ENCODE results near the gene MPRIP.
"Not testable (repeated sequence)": the region's sequence is repeated elsewhere in the genome, so short reads cannot be mapped to it uniquely, and the experiment has no call there.

The MPRIP gene

GRCh38 chr17:17011043-17011907 lies 31.0 kb upstream of the MPRIP start:
- DNase-seq (ENCODE audit: low read depth), result not testable (repeated sequence)

GRCh38 chr17:17013828-17014747 lies 28.2 kb upstream of the MPRIP start:
- not testable (repeated sequence) for DNase-seq (ENCODE audit: low read depth)

GRCh38 chr17:17014748-17015124 lies 27.5 kb upstream of the MPRIP start:
- not testable (repeated sequence) for DNase-seq (ENCODE audit: low read depth)

- no peak for DNase-seq (ENCODE audit: low read depth)
Measured at GRCh38 chr17:17015230-17015629, 27.0 kb upstream of the MPRIP start.

GRCh38 chr17:17016199-17017197 lies 25.8 kb upstream of the MPRIP start:
- DNase-seq (ENCODE audit: low read depth), result not testable (repeated sequence)

GRCh38 chr17:17017343-17018014 lies 24.8 kb upstream of the MPRIP start:
- DNase-seq (ENCODE audit: low read depth), result no peak

- no peak for DNase-seq (ENCODE audit: low read depth)
Measured at GRCh38 chr17:17018021-17018441, 24.2 kb upstream of the MPRIP start.

GRCh38 chr17:17018612-17019429 lies 23.4 kb upstream of the MPRIP start:
- no peak for DNase-seq (ENCODE audit: low read depth)

- no peak for DNase-seq (ENCODE audit: low read depth)
Measured at GRCh38 chr17:17019430-17019762, 22.9 kb upstream of the MPRIP start.

GRCh38 chr17:17019891-17020456 lies 22.3 kb upstream of the MPRIP start:
- DNase-seq (ENCODE audit: low read depth), result no peak

- no peak for DNase-seq (ENCODE audit: low read depth)
Measured at GRCh38 chr17:17020821-17021193, 21.4 kb upstream of the MPRIP start.

- DNase-seq (ENCODE audit: low read depth), result no peak
Measured at GRCh38 chr17:17021194-17021863, 20.9 kb upstream of the MPRIP start.

GRCh38 chr17:17022011-17022410 lies 20.2 kb upstream of the MPRIP start:
- no peak for DNase-seq (ENCODE audit: low read depth)

- DNase-seq (ENCODE audit: low read depth), result no peak
Measured at GRCh38 chr17:17022456-17022855, 19.8 kb upstream of the MPRIP start.

- DNase-seq (ENCODE audit: low read depth), result no peak
Measured at GRCh38 chr17:17024778-17025300, 17.4 kb upstream of the MPRIP start.

GRCh38 chr17:17025621-17026020 lies 16.6 kb upstream of the MPRIP start:
- no peak for DNase-seq (ENCODE audit: low read depth)

GRCh38 chr17:17026163-17026562 lies 16.1 kb upstream of the MPRIP start:
- no peak for DNase-seq (ENCODE audit: low read depth)

- no peak for DNase-seq (ENCODE audit: low read depth)
Measured at GRCh38 chr17:17027442-17028058, 14.7 kb upstream of the MPRIP start.
